K562 (cell line): ENCODE results near the gene SIM2. TPM values are rescaled to one million over a fixed set of nuclear protein-coding genes. Genes with fewer than 3 reads are reported as not detected.

ENCODE experiments used
- ATAC-seq: fragments of 200-7000 bp; cut with Tn5 transposase; 3 replicates; pipeline ENCODE4 v1.9.1; 2020; ENCODE audit warnings: moderate library complexity
- BruUV-seq: library from RNA; stranded (reverse); fragments of 400-500 nt; replicated peaks from 2 replicates; lab custom pipeline; 2021; lab: Mats Ljungman, UMichigan
- CTCF ChIA-PET: fragments of 300-600 bp; formaldehyde crosslinking; extraction: SDS; loops from one replicate; lab custom pipeline; 2021; ENCODE audit warnings: low intra/inter-chr PET ratio; lab: Yijun Ruan, JAX
- POLR2A ChIA-PET: fragments of 300-600, 350-650 bp; sonication (Branson Sonifier 250); formaldehyde crosslinking; extraction: SDS; loops from one replicate; lab custom pipeline; 2021; ENCODE audit warnings: antibody characterized with exemption, inconsistent platforms; lab: Yijun Ruan, JAX
- DNase-seq, 4 experiments: peaks; one replicate each; pipeline versions ENCODE4 v3.0.0 to v3.0.0-alpha.2; 2011 to 2018; ENCODE audit warnings: low spot score in 3 of 4, mixed read lengths in 3 of 4; ENCODE audit errors: extremely low read depth in 1 of 4
- FAIRE-seq: peaks from 2 replicates; lab custom pipeline; 2011; peaks lifted over from hg19 to GRCh38; lab: Jason Lieb, UNC
- H2AFZ ChIP-seq: 2 replicates; pipeline ENCODE4 v1.6.0; 2011; ENCODE audit warnings: low read depth, low read length, control low read depth, inconsistent platforms
- H3K27ac ChIP-seq: fragments of 200-600 bp; 3 replicates; pipeline ENCODE4 v1.8.0; 2011; ENCODE audit warnings: low read depth, mild to moderate bottlenecking, control low read depth, inconsistent platforms, low read length, moderate library complexity, mixed read lengths; ENCODE audit errors: extremely low read depth
- H3K27me3 ChIP-seq, 2 experiments: fragments of 300-600 bp in 1 of 2; 2 replicates in 1 of 2; 3 replicates in 1 of 2; pipeline versions ENCODE4 v1.6.0 to v1.8.0; 2011; ENCODE audit warnings: inconsistent platforms in 2 of 2, low read length in 2 of 2, mild to moderate bottlenecking in 1 of 2, mixed read lengths in 1 of 2, moderate library complexity in 1 of 2; ENCODE audit not compliant: control insufficient read depth in 2 of 2, insufficient read depth in 2 of 2
- H3K36me3 ChIP-seq: fragments of 300-600 bp; 3 replicates; pipeline ENCODE4 v1.8.0; 2011; ENCODE audit warnings: mild to moderate bottlenecking, low read length, inconsistent platforms; ENCODE audit not compliant: control insufficient read depth, insufficient read depth
- H3K4me1 ChIP-seq, 2 experiments: fragments of 200-600 bp in 1 of 2; replicated peaks in 1 of 2; 2 replicates in 1 of 2; 3 replicates in 1 of 2; pipeline versions ENCODE4 v1.5.1 to v1.8.0; 2011; ENCODE audit warnings: inconsistent platforms in 2 of 2, low read length in 2 of 2, mild to moderate bottlenecking in 1 of 2, mixed read lengths in 1 of 2, moderate library complexity in 1 of 2; ENCODE audit not compliant: control insufficient read depth in 2 of 2, insufficient read depth in 2 of 2
- H3K4me2 ChIP-seq: 2 replicates; pipeline ENCODE4 v1.6.1; 2011; ENCODE audit warnings: low read length, control low read depth, inconsistent platforms, mixed read lengths; ENCODE audit not compliant: insufficient read depth
- H3K4me3 ChIP-seq: fragments of 200-600 bp; sonication (generic), shearing (Covaris generic); 2 replicates; pipeline ENCODE4 v1.5.1; 2016; ENCODE audit warnings: control low read depth, inconsistent platforms
- H3K79me2 ChIP-seq: fragments of 200-600 bp; 3 replicates; pipeline ENCODE4 v1.8.0; 2011; ENCODE audit warnings: low read length, inconsistent platforms; ENCODE audit not compliant: control insufficient read depth, insufficient read depth
- H3K9ac ChIP-seq, 2 experiments: 2 replicates each; pipeline versions ENCODE4 v1.6.0 to v1.6.1; 2011; ENCODE audit warnings: low read depth in 2 of 2, low read length in 2 of 2, control low read depth in 1 of 2, inconsistent platforms in 1 of 2, mild to moderate bottlenecking in 1 of 2, mixed read lengths in 1 of 2; ENCODE audit not compliant: insufficient read depth in 1 of 2
- H3K9me1 ChIP-seq: one replicate; pipeline ENCODE4 v1.6.0; 2011; ENCODE audit warnings: inconsistent platforms, mild to moderate bottlenecking, low read length, moderate library complexity; ENCODE audit not compliant: control insufficient read depth, insufficient read depth
- H3K9me3 ChIP-seq: replicated peaks from 2 replicates; pipeline ENCODE4 v1.5.1; 2011; ENCODE audit warnings: low read depth, low read length, inconsistent platforms; ENCODE audit not compliant: control insufficient read depth, insufficient read depth
- H4K20me1 ChIP-seq: replicated peaks from 2 replicates; pipeline ENCODE4 v1.6.1; 2011; ENCODE audit warnings: low read length, inconsistent platforms, mixed read lengths; ENCODE audit not compliant: control insufficient read depth, insufficient read depth
- AFF4 ChIP-seq: sonication (generic); formaldehyde crosslinking; IDR thresholded peaks from 2 replicates; pipeline ENCODE4 v1.8.0; 2023; ENCODE audit warnings: mild to moderate bottlenecking, missing genetic modification reagents
- CLOCK ChIP-seq: fragments of 250-450 bp; sonication (Bioruptor Pico); IDR thresholded peaks from 2 replicates; pipeline ENCODE4 v1.4.0; 2020; ENCODE audit warnings: mild to moderate bottlenecking, moderate library complexity, borderline replicate concordance
- CXXC5 ChIP-seq: fragments of 250-450 bp; sonication (Bioruptor Pico); IDR thresholded peaks from 2 replicates; pipeline ENCODE4 v1.8.0; 2022; ENCODE audit warnings: inconsistent platforms, mild to moderate bottlenecking, moderate library complexity
- HINFP ChIP-seq: fragments of 450-650 bp; conservative IDR thresholded peaks from 2 replicates; pipeline ENCODE4 v1.6.1; 2016; ENCODE audit warnings: missing genetic modification characterization, low read depth, mild to moderate bottlenecking, control low read depth, missing compliant biosample characterization
- KLF16 ChIP-seq: IDR thresholded peaks from 2 replicates; pipeline ENCODE4 v1.6.1; 2016; ENCODE audit warnings: antibody characterized with exemption
- MIER1 ChIP-seq: fragments of 450-650 bp; IDR thresholded peaks from 2 replicates; pipeline ENCODE4 v1.6.1; 2016; ENCODE audit warnings: antibody characterized with exemption, mild to moderate bottlenecking, low read depth
- MTA2 ChIP-seq: fragments of 450-650 bp; IDR thresholded peaks from 2 replicates; pipeline ENCODE4 v1.6.1; 2016; ENCODE audit warnings: low read depth
- NFATC3 ChIP-seq: fragments of 450-650 bp; IDR thresholded peaks from 2 replicates; pipeline ENCODE4 v1.6.1; 2017; ENCODE audit warnings: mild to moderate bottlenecking
- NONO ChIP-seq, 2 experiments: fragments of 200-400 bp in 1 of 2; fragments of 450-650 bp in 1 of 2; formaldehyde crosslinking in 1 of 2; IDR thresholded peaks; 2 replicates each; pipeline ENCODE4 v1.6.1; 2017; ENCODE audit warnings: low read depth in 2 of 2, mild to moderate bottlenecking in 2 of 2, moderate library complexity in 2 of 2, low read length in 1 of 2
- PURB ChIP-seq: sonication (generic); formaldehyde crosslinking; IDR thresholded peaks from 2 replicates; pipeline ENCODE4 v1.9.0; 2021; ENCODE audit warnings: low read depth, mild to moderate bottlenecking, missing genetic modification reagents
- SMARCE1 ChIP-seq: fragments of 450-650 bp; IDR thresholded peaks from 2 replicates; pipeline ENCODE4 v1.7.1; 2016; ENCODE audit warnings: mild to moderate bottlenecking
- SP1 ChIP-seq: sonication (generic); formaldehyde crosslinking; IDR thresholded peaks from 2 replicates; pipeline ENCODE4 v1.8.1; 2022; ENCODE audit warnings: mild to moderate bottlenecking, missing genetic modification reagents
- STAT5B ChIP-seq: fragments of 250-450 bp; sonication (Bioruptor Pico); IDR thresholded peaks from 2 replicates; pipeline ENCODE4 v1.8.0; 2021; ENCODE audit warnings: mild to moderate bottlenecking, inconsistent platforms
- SUPT5H ChIP-seq: fragments of 450-650 bp; IDR thresholded peaks from 2 replicates; pipeline ENCODE4 v1.6.1; 2016
- TAF1 ChIP-seq: IDR thresholded peaks from 2 replicates; pipeline ENCODE4 v1.6.1; 2011; ENCODE audit warnings: mild to moderate bottlenecking, low read length, moderate library complexity; ENCODE audit not compliant: insufficient read depth, control insufficient read depth, severe bottlenecking; ENCODE audit errors: extremely low read depth
- TCF3 ChIP-seq: sonication (generic); formaldehyde crosslinking; IDR thresholded peaks from 2 replicates; pipeline ENCODE4 v1.4.0; 2020; ENCODE audit warnings: mild to moderate bottlenecking, missing genetic modification reagents
- ZNF121 ChIP-seq: sonication (generic); formaldehyde crosslinking; conservative IDR thresholded peaks from 2 replicates; pipeline ENCODE4 v1.8.0; 2022; ENCODE audit warnings: missing genetic modification reagents
- ZNF507 ChIP-seq: conservative IDR thresholded peaks from 2 replicates; pipeline ENCODE4 v1.6.1; 2017; ENCODE audit warnings: missing genetic modification characterization, missing compliant biosample characterization
- WGBS: fragments of 100-300 bp; shearing (Covaris generic); methylation state at CpG from one replicate; pipeline ENCODE4 v1.1.6; 2016; ENCODE audit warnings: low coverage, mixed read lengths; ENCODE audit not compliant: insufficient coverage; ENCODE audit errors: missing lambda C conversion rate; 5-methylcytosine and 5-hydroxymethylcytosine counted together
- in situ Hi-C: fragments of 300-500 bp; cut with MboI; formaldehyde crosslinking; loops from 4 replicates; pipeline ENCODE4 v1.15.0; 2018; ENCODE audit warnings: inconsistent platforms, mixed read lengths
- intact Hi-C: fragments of 100-400 bp; cut with micrococcal nuclease; formaldehyde crosslinking; loops from 2 replicates; pipeline ENCODE4 v1.14.2; 2022
- polyA plus RNA-seq, 8 experiments: library from polyadenylated mRNA; depleted of rRNA in 4 of 8; stranded (reverse) in 5 of 8; unstranded in 3 of 8; fragments of >200 nt; fragmentation: Nextera tagmentation in 2 of 8; fragmentation: Illumina TruSeq in 1 of 8; extraction: Ambion mirVana in 2 of 8; extraction: Trizol in 1 of 8; gene quantifications; 2 replicates each; pipeline versions ENCODE4 v1.2.1 to v1.2.3, GENCODE V29; 2011 to 2014; ENCODE audit warnings: inconsistent platforms in 1 of 8, missing spikeins in 1 of 8
- total RNA-seq, 7 experiments: library from RNA; depleted of rRNA in 6 of 7; stranded (reverse); fragments of >200 nt in 6 of 7; fragmentation: Illumina TruSeq in 2 of 7; extraction: Trizol in 2 of 7; gene quantifications; 2 replicates each; pipeline versions ENCODE4 v1.2.1 to v1.2.3, GENCODE V29; 2011 to 2021; ENCODE audit warnings: low replicate concordance in 1 of 7

Gene SIM2
- total and polyA plus RNA-seq, 9 of the 15 experiments (the other 6 are each of a cell fraction or from before 2014, with no cell fraction given) = 0.07 to 0.11 (median 0.08) TPM; not detected in 6

- Histone ChIP-seq H3K27me3 (no peaks in the 10 kb centered on the region), H3K4me1 (no peaks in the 10 kb centered on the region), H3K79me2 (no peaks in the 10 kb centered on the region), H3K9me3 (no peaks in the 10 kb centered on the region), H2AFZ (no peak overlapping the region), H3K27ac (no peak overlapping the region), H3K9ac (no peak overlapping the region), H3K4me2 (no peak overlapping the region), H3K9me1 (no peaks in the 10 kb centered on the region), H3K4me3 (no peak overlapping the region), H4K20me1 (no peaks in the 10 kb centered on the region), H3K36me3 (no peaks in the 10 kb centered on the region)
- FAIRE-seq (no peak), ATAC-seq (no peak), DNase-seq (no peak)
- ChIA-PET CTCF (no interaction called here), POLR2A (no interaction called here)
- intact Hi-C loops = no loop called here
- no TSS peak for BruUV-seq
- 56% methylated on average over 6 of the region's 6 CpGs for WGBS
- in situ Hi-C loops = no loop called here
- no peak for TF ChIP-seq STAT5B (CRISPR knock-in tag)
- TF ChIP-seq HINFP (tag) = no peak
- TF ChIP-seq NONO (IDR thresholded peaks at IDR 0.05; ENCODE audit: low read depth in 2 of 2, low read length in 1 of 2) = no peak
- no peak for TF ChIP-seq ZNF507
- TF ChIP-seq PURB (CRISPR knock-in tag) = no peak
- TF ChIP-seq SP1 (CRISPR knock-in tag) = no peak
- TF ChIP-seq TAF1 = no peak
- no peak for TF ChIP-seq TCF3
- TF ChIP-seq ZNF121 (CRISPR knock-in tag) = no peak
- no peak for TF ChIP-seq CLOCK (CRISPR knock-in tag)
- no peak for TF ChIP-seq MTA2
- TF ChIP-seq CXXC5 (CRISPR knock-in tag) = no peak
- TF ChIP-seq SUPT5H = no peak
- TF ChIP-seq SMARCE1 = no peak
- TF ChIP-seq AFF4 (CRISPR knock-in tag) = no peak
- TF ChIP-seq NFATC3 = no peak
- TF ChIP-seq MIER1 = no peak
- no peak for TF ChIP-seq KLF16
Observed at GRCh38 chr21:36766511-36766910, 67.6 kb downstream of the SIM2 start.
